GM12892 (cell line): Measurements from ENCODE around the gene GP1BB.

Experiments used
- POLR2A ChIP-seq: IDR thresholded peaks from 2 replicates; pipeline ENCODE4 v1.6.1; 2011; ENCODE audit warnings: low read depth, low read length, control low read depth
- POLR2AphosphoS5 ChIP-seq: IDR thresholded peaks from 2 replicates; pipeline ENCODE4 v1.6.1; 2011; ENCODE audit warnings: low read depth, low read length, control low read depth

GRCh38 chr22:19710020-19710768, 13.1 kb upstream of the GP1BB start:
- TF ChIP-seq POLR2AphosphoS5 (no peak), POLR2A (no peak)
